Measurements from ENCODE around the gene CLDN17. TPM values are rescaled to one million over a fixed set of nuclear protein-coding genes. Genes with fewer than 3 reads are reported as not detected.

Gene CLDN17
- total RNA-seq, 4 donors from 2014 or later: 0.19 TPM; not detected in 3

Other genes starting within 250 kb of the CLDN17 start
- gene GRIK1, start 226.8 kb downstream of the CLDN17 start, total RNA-seq: under 1 TPM; 0.30 to 0.76 (median 0.36) TPM
- 10 to 100 TPM; 15.2 to 32.3 (median 18.9) TPM for gene CLDN8, start 49.3 kb upstream of the CLDN17 start, total RNA-seq
- 10 to 100 TPM in 1 of 4 donors, under 1 TPM in 1, not detected in 2; 0.17 to 10.0 TPM for gene KRTAP24-1, start 116.1 kb upstream of the CLDN17 start, total RNA-seq
- gene KRTAP25-1, start 122.7 kb upstream of the CLDN17 start, total RNA-seq: not detected
- gene KRTAP26-1, start 153.5 kb upstream of the CLDN17 start, total RNA-seq: 1 to 10 TPM in 1 of 4 donors, not detected in 3; 7.8 TPM
- gene KRTAP27-1, start 170.9 kb upstream of the CLDN17 start, total RNA-seq: not detected
- gene KRTAP23-1, start 181.8 kb upstream of the CLDN17 start, total RNA-seq: not detected
- gene KRTAP13-2, start 205.5 kb upstream of the CLDN17 start, total RNA-seq: 1 to 10 TPM in 1 of 4 donors, not detected in 3; 3.2 TPM
- gene KRTAP13-1, start 229.2 kb upstream of the CLDN17 start, total RNA-seq: 1 to 10 TPM in 1 of 4 donors, under 1 TPM in 1, not detected in 2; 0.89 to 3.3 TPM

All from lower leg skin (tissue), 4 donors.